ENCODE measurements around the gene PSTPIP1.

DNA sequence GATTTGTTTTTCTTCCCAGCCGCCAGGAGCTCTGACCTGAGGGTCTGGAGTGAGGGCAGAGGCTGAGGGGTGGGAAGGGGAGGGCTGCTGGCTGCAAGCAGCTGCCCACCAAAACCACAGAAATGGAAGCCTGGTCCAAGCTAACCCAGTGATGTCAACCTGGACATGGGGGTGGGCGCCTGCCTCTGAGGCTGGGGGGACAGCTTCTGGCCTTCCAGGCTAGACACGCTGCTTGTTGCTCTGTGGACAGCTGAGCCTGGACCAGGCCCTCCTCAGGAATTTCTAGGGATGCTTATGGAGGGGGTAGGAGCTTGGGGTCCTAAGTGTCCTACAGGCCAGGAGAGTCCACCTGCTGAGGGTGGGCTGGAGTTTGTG, 21.4 kb downstream of the PSTPIP1 start:
- TF ChIP-seq, protein P1, sequence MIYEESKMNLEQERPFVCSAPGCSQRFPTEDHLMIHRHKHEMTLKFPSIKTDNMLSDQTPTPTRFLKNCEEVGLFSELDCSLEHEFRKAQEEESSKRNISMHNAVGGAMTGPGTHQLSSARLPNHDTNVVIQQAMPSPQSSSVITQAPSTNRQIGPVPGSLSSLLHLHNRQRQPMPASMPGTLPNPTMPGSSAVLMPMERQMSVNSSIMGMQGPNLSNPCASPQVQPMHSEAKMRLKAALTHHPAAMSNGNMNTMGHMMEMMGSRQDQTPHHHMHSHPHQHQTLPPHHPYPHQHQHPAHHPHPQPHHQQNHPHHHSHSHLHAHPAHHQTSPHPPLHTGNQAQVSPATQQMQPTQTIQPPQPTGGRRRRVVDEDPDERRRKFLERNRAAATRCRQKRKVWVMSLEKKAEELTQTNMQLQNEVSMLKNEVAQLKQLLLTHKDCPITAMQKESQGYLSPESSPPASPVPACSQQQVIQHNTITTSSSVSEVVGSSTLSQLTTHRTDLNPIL (CRISPR knock-in tag; IDR thresholded peaks at IDR 0.05): no peak
- no peak for TF ChIP-seq ETV5 (CRISPR knock-in tag; IDR thresholded peaks at IDR 0.05; ENCODE audit: low read depth)
- TF ChIP-seq, protein P2, sequence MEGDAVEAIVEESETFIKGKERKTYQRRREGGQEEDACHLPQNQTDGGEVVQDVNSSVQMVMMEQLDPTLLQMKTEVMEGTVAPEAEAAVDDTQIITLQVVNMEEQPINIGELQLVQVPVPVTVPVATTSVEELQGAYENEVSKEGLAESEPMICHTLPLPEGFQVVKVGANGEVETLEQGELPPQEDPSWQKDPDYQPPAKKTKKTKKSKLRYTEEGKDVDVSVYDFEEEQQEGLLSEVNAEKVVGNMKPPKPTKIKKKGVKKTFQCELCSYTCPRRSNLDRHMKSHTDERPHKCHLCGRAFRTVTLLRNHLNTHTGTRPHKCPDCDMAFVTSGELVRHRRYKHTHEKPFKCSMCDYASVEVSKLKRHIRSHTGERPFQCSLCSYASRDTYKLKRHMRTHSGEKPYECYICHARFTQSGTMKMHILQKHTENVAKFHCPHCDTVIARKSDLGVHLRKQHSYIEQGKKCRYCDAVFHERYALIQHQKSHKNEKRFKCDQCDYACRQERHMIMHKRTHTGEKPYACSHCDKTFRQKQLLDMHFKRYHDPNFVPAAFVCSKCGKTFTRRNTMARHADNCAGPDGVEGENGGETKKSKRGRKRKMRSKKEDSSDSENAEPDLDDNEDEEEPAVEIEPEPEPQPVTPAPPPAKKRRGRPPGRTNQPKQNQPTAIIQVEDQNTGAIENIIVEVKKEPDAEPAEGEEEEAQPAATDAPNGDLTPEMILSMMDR (IDR thresholded peaks at IDR 0.05 in 2 of 3, conservative IDR thresholded peaks at IDR 0.05 in 1 of 3; ENCODE audit: insufficient read depth in 2 of 3, low read depth in 1 of 3, low read length in 3 of 3): no peak
- TF ChIP-seq JUN (IDR thresholded peaks at IDR 0.05; ENCODE audit: borderline replicate concordance, low read depth, low read length): no peak
- TF ChIP-seq JUN (CRISPR knock-in tag; IDR thresholded peaks at IDR 0.05; ENCODE audit: borderline replicate concordance): no peak

All from K562 (cell line).